GM12865 (cell line): ENCODE measurements around the gene BRCA2.
A peak's percentile ranks its signal among the peaks of the same experiment; 100 is the strongest.

Experiments
- DNase-seq: peaks from one replicate; pipeline ENCODE4 v3.0.0; 2010; ENCODE audit warnings: low read depth
- H3K4me3 ChIP-seq: 2 replicates; pipeline ENCODE4 v1.5.1; 2011; ENCODE audit warnings: mild to moderate bottlenecking, low read depth, low read length, control low read depth
- CTCF ChIP-seq: IDR thresholded peaks from 2 replicates; pipeline ENCODE4 v1.5.1; 2011; ENCODE audit warnings: low read length, control low read depth, low read depth, inconsistent platforms; ENCODE audit not compliant: insufficient read depth; ENCODE audit errors: missing control alignments

The BRCA2 gene

GRCh38 chr13:32315238-32316027, at the start of gene BRCA2, which contains the start of gene ZAR1L:
Gene BRCA2, plus strand, starts transcription at chr13:32315508. Its CDS starts 953 bp downstream, at chr13:32316461.
Gene ZAR1L, minus strand, starts transcription at chr13:32315363. Its CDS starts 3,438 bp downstream, at chr13:32311925.
- TF ChIP-seq CTCF = no peak
- H3K4me3 ChIP-seq = peak within 1 kb of the TSS; percentile 75
- DNase-seq = peak; percentile 97

- DNase-seq = no peak
- TF ChIP-seq CTCF = no peak
- H3K4me3 ChIP-seq = no peak overlapping the region
These were observed 49.6 kb upstream of the BRCA2 start for GRCh38 chr13:32265726-32266125.

GRCh38 chr13:32266130-32266529, 49.2 kb upstream of the BRCA2 start:
- no peak for TF ChIP-seq CTCF
- no peak overlapping the region for H3K4me3 ChIP-seq
- no peak for DNase-seq

GRCh38 chr13:32267836-32268439, 47.4 kb upstream of the BRCA2 start:
- TF ChIP-seq CTCF = peak; percentile 84
- H3K4me3 ChIP-seq = no peak overlapping the region
- DNase-seq = peak; percentile 59

- DNase-seq = no peak
- no peak for TF ChIP-seq CTCF
- H3K4me3 ChIP-seq = no peak overlapping the region
These were observed 43.2 kb upstream of the BRCA2 start for GRCh38 chr13:32272021-32272683.

GRCh38 chr13:32277839-32278238, 37.5 kb upstream of the BRCA2 start:
- TF ChIP-seq CTCF = no peak
- H3K4me3 ChIP-seq = no peak overlapping the region
- no peak for DNase-seq
